Fibroblast of villous mesenchyme (primary cell): ENCODE data around the gene ERBB4. TPM values are rescaled to one million over a fixed set of nuclear protein-coding genes. Genes with fewer than 3 reads are reported as not detected.

Source experiments
- DNase-seq: peaks from one replicate; pipeline ENCODE4 v3.0.0-alpha.2; 2010; ENCODE audit warnings: low read depth
- H3K4me3 ChIP-seq: 2 replicates; pipeline ENCODE4 v1.5.1; 2011; ENCODE audit warnings: low read depth, mild to moderate bottlenecking, low read length
- CTCF ChIP-seq: IDR thresholded peaks from 2 replicates; pipeline ENCODE4 v1.5.1; 2012; ENCODE audit warnings: low read depth, mild to moderate bottlenecking, low read length; ENCODE audit not compliant: insufficient read depth
- total RNA-seq: library from RNA; depleted of rRNA; stranded (reverse); fragments of >200 nt; gene quantifications from 2 replicates; pipeline ENCODE4 v1.2.3, GENCODE V29; 2012

ERBB4 gene
- total RNA-seq, 1 donor, result under 0.01 TPM

GRCh38 chr2:212421556-212422334 lies 116.9 kb downstream of the ERBB4 start:
- TF ChIP-seq CTCF, result no peak
- peak; percentile 9 for DNase-seq
- no peak overlapping the region for H3K4me3 ChIP-seq

GRCh38 chr2:212416086-212416485 lies 122.5 kb downstream of the ERBB4 start:
- DNase-seq, result no peak
- TF ChIP-seq CTCF, result no peak
- H3K4me3 ChIP-seq, result no peak overlapping the region

- no peak for DNase-seq
- no peak overlapping the region for H3K4me3 ChIP-seq
- no peak for TF ChIP-seq CTCF
These were observed 123.8 kb downstream of the ERBB4 start for GRCh38 chr2:212414767-212415211.

GRCh38 chr2:212409560-212409959 lies 129.0 kb downstream of the ERBB4 start:
- no peak for DNase-seq
- TF ChIP-seq CTCF, result no peak

GRCh38 chr2:212408524-212408923 lies 130.1 kb downstream of the ERBB4 start:
- no peak overlapping the region for H3K4me3 ChIP-seq
- no peak for DNase-seq
- TF ChIP-seq CTCF, result no peak

More at GRCh38 chr2:212409560-212409959, 129.0 kb downstream of the ERBB4 start:
- H3K4me3 ChIP-seq, result no peak overlapping the region

- no peak overlapping the region for H3K4me3 ChIP-seq
- no peak for TF ChIP-seq CTCF
- no peak for DNase-seq
These were observed 131.9 kb downstream of the ERBB4 start for GRCh38 chr2:212406716-212407115.

GRCh38 chr2:212402316-212402715 lies 136.3 kb downstream of the ERBB4 start:
- no peak overlapping the region for H3K4me3 ChIP-seq
- DNase-seq, result no peak
- no peak for TF ChIP-seq CTCF
